ENCODE data around the gene MAP4K5. TPM values are rescaled to one million over a fixed set of nuclear protein-coding genes. Genes with fewer than 3 reads are reported as not detected.

The MAP4K5 gene
- total and polyA plus RNA-seq, 2 of the 13 experiments (the other 11 are each of a cell fraction or from before 2014, with no cell fraction given), result 12.7 to 23.9 TPM

GRCh38 chr14:50396631-50397389 lies 135.6 kb downstream of the MAP4K5 start, which contains the start of gene CDKL1 (continued):
- TF ChIP-seq ZNF354B (CRISPR knock-in tag; IDR thresholded peaks at IDR 0.05) (no peak), PRPF4 (IDR thresholded peaks at IDR 0.05; ENCODE audit: low read depth, low read length, poor library complexity, severe bottlenecking) (no peak), SETDB1 (CRISPR knock-in tag; IDR thresholded peaks at IDR 0.05; ENCODE audit: borderline replicate concordance) (no peak), DRAP1 (CRISPR knock-in tag; IDR thresholded peaks at IDR 0.05) (no peak), ZNF292 (CRISPR knock-in tag; IDR thresholded peaks at IDR 0.05; ENCODE audit: borderline replicate concordance, low read depth) (peak; percentile 83), FOXP1 (IDR thresholded peaks at IDR 0.05) (no peak), FOXP1 (CRISPR knock-in tag; IDR thresholded peaks at IDR 0.05) (no peak), ELF1 (CRISPR knock-in tag; IDR thresholded peaks at IDR 0.05) (no peak), RXRB (CRISPR knock-in tag; IDR thresholded peaks at IDR 0.05; ENCODE audit: borderline replicate concordance) (no peak), ZNF850 (CRISPR knock-in tag; conservative IDR thresholded peaks at IDR 0.05) (no peak), MAF1 (CRISPR knock-in tag; IDR thresholded peaks at IDR 0.05; ENCODE audit: borderline replicate concordance) (no peak), ZNF317 (CRISPR knock-in tag; IDR thresholded peaks at IDR 0.05) (no peak), MYC (CRISPR knock-in tag; IDR thresholded peaks at IDR 0.05; ENCODE audit: borderline replicate concordance) (peak; percentile 96), ZNF280B (CRISPR knock-in tag; IDR thresholded peaks at IDR 0.05; ENCODE audit: borderline replicate concordance) (no peak), MBD4 (IDR thresholded peaks at IDR 0.05; ENCODE audit: borderline replicate concordance, low read length) (no peak), ZNF574 (CRISPR knock-in tag; IDR thresholded peaks at IDR 0.05) (peak; percentile 83), SNRNP70 (IDR thresholded peaks at IDR 0.05; ENCODE audit: low read depth, low read length) (no peak), NR3C1 (CRISPR knock-in tag; IDR thresholded peaks at IDR 0.05) (no peak), E2F2 (CRISPR knock-in tag; IDR thresholded peaks at IDR 0.05; ENCODE audit: borderline replicate concordance) (no peak), U2AF1 (optimal IDR thresholded peaks at IDR 0.05; ENCODE audit: low read depth, low read length) (no peak), BATF2 (CRISPR knock-in tag; IDR thresholded peaks at IDR 0.05) (peak; percentile 27; the same call in 1 of the 2 replicates), ZNF138 (CRISPR knock-in tag; IDR thresholded peaks at IDR 0.05; ENCODE audit: low read depth) (peak; percentile 36; the same call in 1 of the 2 replicates), BCL6 (CRISPR knock-in tag; IDR thresholded peaks at IDR 0.05) (no peak), ZIK1 (CRISPR knock-in tag; IDR thresholded peaks at IDR 0.05; ENCODE audit: borderline replicate concordance, low read depth) (no peak; the same call in 1 of the 2 replicates)
